Measurements from ENCODE around the gene DYNC1LI1.

Gene DYNC1LI1

DNA sequence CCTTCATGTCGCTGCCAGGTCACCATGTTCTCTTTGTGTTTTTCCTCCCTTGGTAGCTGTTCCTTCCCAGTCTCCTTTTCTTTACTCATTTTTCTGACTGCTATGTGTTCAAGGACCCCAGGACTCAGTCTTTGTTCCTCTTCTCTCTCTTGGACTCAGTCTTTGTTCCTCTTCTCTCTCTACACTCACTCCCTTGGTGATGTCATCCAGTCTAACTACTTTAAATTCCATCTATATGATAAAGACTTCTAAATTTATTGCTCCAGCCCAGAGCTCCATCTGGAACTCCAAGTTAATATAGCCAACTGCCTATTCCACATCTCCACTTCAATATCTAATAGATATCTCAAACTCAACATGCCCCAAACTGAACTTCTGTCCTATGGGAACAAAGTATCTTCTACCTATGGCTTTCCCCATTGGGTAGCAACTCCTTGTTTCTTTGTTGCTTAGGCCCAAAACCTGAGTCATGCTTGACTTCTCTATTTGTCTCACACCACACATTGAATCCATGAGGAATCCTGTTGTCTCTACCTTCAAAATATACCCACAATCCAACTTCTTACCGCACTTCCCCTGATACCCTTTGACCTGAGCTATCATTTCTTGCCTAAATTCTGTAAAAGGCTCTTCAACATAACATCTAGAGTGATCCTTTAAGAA lies 4.9 kb upstream of the DYNC1LI1 start:
- TF ChIP-seq, protein P1, sequence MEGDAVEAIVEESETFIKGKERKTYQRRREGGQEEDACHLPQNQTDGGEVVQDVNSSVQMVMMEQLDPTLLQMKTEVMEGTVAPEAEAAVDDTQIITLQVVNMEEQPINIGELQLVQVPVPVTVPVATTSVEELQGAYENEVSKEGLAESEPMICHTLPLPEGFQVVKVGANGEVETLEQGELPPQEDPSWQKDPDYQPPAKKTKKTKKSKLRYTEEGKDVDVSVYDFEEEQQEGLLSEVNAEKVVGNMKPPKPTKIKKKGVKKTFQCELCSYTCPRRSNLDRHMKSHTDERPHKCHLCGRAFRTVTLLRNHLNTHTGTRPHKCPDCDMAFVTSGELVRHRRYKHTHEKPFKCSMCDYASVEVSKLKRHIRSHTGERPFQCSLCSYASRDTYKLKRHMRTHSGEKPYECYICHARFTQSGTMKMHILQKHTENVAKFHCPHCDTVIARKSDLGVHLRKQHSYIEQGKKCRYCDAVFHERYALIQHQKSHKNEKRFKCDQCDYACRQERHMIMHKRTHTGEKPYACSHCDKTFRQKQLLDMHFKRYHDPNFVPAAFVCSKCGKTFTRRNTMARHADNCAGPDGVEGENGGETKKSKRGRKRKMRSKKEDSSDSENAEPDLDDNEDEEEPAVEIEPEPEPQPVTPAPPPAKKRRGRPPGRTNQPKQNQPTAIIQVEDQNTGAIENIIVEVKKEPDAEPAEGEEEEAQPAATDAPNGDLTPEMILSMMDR (IDR thresholded peaks at IDR 0.05; ENCODE audit: control insufficient read depth, extremely low read depth, insufficient read depth), result no peak
- no peak overlapping the region for H3K4me3 ChIP-seq (ENCODE audit: low read depth, low read length)
- no peak for DNase-seq (ENCODE audit: low read depth)

DNA sequence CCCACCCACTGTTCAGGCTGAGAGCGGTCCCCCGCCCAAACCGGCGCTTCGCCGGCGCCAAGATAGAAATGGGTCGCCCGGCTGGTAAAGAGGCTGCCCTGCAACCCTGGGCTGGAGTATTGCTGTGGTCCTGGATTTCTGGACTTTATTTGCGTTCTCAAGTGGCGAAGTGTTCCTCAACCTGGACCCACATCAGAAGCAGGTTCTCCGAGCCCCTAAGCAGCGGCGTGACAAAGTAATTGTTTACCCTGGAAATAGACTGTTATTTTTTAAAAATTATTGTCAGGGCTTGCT lies 481 bp upstream of the DYNC1LI1 start:
- TF ChIP-seq, protein P1 (IDR thresholded peaks at IDR 0.05; ENCODE audit: control insufficient read depth, extremely low read depth, insufficient read depth), result no peak
- peak overlapping the region; percentile 82 for H3K4me3 ChIP-seq (ENCODE audit: low read depth, low read length)
- no peak for DNase-seq (ENCODE audit: low read depth)

DNA sequence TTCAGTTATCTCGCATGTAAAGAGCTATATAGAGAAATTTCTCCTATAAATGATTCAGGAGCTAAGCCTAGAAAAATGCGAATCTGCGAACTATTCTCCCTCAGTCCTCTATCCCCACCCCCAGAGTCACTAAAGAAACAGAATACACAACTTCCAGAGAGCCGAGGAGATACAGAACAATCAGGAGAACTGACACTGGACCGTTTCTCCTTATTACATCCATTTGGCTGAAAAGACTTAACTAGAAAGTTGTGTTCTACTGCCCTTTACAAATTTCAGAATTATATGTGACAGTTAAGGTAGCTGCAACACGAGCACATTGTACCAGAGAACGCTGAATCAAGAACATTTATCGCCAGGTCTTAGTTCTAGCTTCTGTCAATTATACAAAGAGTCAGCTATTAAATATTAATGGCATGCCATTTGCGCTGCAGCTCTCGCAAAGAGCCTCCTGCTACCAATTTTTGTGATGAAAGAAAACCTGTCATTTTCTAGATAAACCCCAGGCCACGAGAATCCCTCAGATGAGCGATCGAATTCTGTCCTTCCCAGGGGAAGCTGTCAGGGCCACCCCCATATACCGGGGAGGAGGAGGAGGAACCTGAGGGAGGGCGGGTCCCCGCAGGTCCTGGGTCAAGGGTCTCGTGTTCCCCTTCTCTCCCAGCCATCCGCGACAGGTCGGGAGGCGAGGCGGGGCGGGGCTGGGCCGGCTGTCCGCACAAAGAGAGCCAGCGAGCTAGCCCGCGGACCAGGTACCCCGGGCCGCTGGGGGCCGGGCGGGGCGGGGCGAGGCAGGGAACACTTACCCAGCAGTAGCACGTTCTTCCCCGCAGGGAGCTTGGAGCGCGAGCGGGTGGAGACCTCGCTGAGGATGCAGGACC lies 878 bp downstream of the DYNC1LI1 start:
- H3K4me3 ChIP-seq (ENCODE audit: low read depth, low read length), result peak overlapping the region; percentile 82
- DNase-seq (ENCODE audit: low read depth), result no peak
- TF ChIP-seq, protein P1 (IDR thresholded peaks at IDR 0.05; ENCODE audit: control insufficient read depth, extremely low read depth, insufficient read depth), result no peak

DNA sequence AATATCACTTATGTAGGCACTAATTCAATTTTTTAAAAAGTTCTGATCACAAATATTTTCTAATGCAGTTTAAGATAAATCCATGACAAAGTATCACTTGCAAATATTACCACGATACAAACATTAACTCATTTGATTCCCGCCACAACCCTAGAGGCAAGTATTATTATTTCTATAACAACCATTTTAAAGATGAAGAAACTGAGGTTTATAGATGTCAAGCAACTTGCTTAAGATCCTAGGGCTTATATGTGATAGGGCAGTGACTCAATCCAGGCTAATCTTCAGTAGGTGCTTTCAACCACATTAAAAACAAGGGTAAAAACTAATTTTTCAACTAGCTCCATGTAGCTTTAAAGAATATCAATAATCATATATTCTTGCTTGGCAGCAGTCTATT lies 1.7 kb downstream of the DYNC1LI1 start:
- TF ChIP-seq, protein P1 (IDR thresholded peaks at IDR 0.05; ENCODE audit: control insufficient read depth, extremely low read depth, insufficient read depth), result no peak
- peak overlapping the region; percentile 82 for H3K4me3 ChIP-seq (ENCODE audit: low read depth, low read length)
- no peak for DNase-seq (ENCODE audit: low read depth)

DNA sequence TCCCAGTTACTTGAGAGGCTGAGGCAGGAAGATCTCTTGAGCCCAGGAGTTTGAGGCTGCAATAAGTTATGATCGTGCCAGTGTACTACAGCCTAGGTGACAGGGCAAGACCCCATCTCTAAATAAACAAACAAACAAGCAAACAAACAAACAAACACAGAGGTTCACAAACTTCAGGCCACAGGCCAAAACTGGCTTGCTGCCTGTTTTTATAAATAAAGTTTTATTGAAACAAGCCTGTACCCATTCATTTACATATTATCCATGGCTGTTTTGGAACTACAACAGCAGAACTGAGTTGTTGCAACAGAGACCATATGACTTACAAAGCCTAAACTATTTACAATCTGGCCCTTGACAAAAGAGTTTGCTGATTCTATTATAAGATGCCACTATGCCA lies 6.5 kb downstream of the DYNC1LI1 start:
- DNase-seq (ENCODE audit: low read depth), result no peak
- TF ChIP-seq, protein P1 (IDR thresholded peaks at IDR 0.05; ENCODE audit: control insufficient read depth, extremely low read depth, insufficient read depth), result no peak
- H3K4me3 ChIP-seq (ENCODE audit: low read depth, low read length), result no peak overlapping the region

DNA sequence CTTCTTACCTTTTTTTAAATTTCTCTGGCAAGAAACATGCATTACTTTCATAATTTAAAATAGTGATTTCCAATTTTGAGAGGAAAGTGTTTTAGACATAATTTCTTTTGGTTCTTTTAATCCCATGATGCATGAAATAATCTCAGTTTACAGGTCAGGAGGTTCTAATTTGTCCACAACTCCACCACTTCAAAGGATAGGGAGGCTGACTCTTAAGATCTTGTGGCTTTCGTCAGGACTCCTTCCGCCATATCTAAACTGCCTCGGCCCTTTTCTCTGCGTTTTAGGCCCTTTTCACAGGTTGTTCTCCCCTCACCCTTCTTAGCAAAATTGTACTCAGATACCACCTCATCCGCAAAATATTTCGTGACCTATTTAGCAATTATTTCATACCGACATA lies 8.0 kb downstream of the DYNC1LI1 start:
- TF ChIP-seq, protein P1 (IDR thresholded peaks at IDR 0.05; ENCODE audit: control insufficient read depth, extremely low read depth, insufficient read depth), result no peak
- no peak for DNase-seq (ENCODE audit: low read depth)

More for the DNA sequence above, 8.0 kb downstream of the DYNC1LI1 start:
- no peak overlapping the region for H3K4me3 ChIP-seq (ENCODE audit: low read depth, low read length)
